NCI-H1694 treated with DMSO at 0.1 percent for 48 hours (cell line): ENCODE measurements around the gene DUSP6.

Experiments
- DNase-seq: peaks from one replicate; lab custom pipeline; 2025; lab: John Stamatoyannopoulos, UW

Gene DUSP6

GRCh38 chr12:89328151-89329030 lies 23.9 kb downstream of the DUSP6 start:
- DNase-seq, result no peak

- no peak for DNase-seq
Observed at GRCh38 chr12:89327486-89328094, 24.7 kb downstream of the DUSP6 start.

GRCh38 chr12:89326239-89327040 lies 25.9 kb downstream of the DUSP6 start:
- no peak for DNase-seq

GRCh38 chr12:89325495-89325894 lies 26.8 kb downstream of the DUSP6 start:
- no peak for DNase-seq

- no peak for DNase-seq
Observed at GRCh38 chr12:89324437-89324836, 27.9 kb downstream of the DUSP6 start.

GRCh38 chr12:89323568-89324218 lies 28.6 kb downstream of the DUSP6 start:
- no peak for DNase-seq

- DNase-seq, result no peak
Observed at GRCh38 chr12:89320735-89321134, 31.6 kb downstream of the DUSP6 start.

GRCh38 chr12:89319606-89320005 lies 32.7 kb downstream of the DUSP6 start:
- DNase-seq, result no peak

GRCh38 chr12:89319122-89319521 lies 33.2 kb downstream of the DUSP6 start:
- DNase-seq, result no peak

GRCh38 chr12:89316705-89317139 lies 35.6 kb downstream of the DUSP6 start:
- DNase-seq, result no peak

- DNase-seq, result no peak
Observed at GRCh38 chr12:89314060-89314761, 38.1 kb downstream of the DUSP6 start.

GRCh38 chr12:89311703-89312293 lies 40.5 kb downstream of the DUSP6 start:
- no peak for DNase-seq

- no peak for DNase-seq
Observed at GRCh38 chr12:89309815-89310214, 42.5 kb downstream of the DUSP6 start.

- no peak for DNase-seq
Observed at GRCh38 chr12:89309440-89309802, 42.9 kb downstream of the DUSP6 start.

GRCh38 chr12:89307474-89308253 lies 44.6 kb downstream of the DUSP6 start:
- DNase-seq, result no peak

- no peak for DNase-seq
Observed at GRCh38 chr12:89306827-89307473, 45.4 kb downstream of the DUSP6 start.

- no peak for DNase-seq
Observed at GRCh38 chr12:89305373-89305772, 46.9 kb downstream of the DUSP6 start.

- no peak for DNase-seq
Observed at GRCh38 chr12:89299931-89300330, 52.4 kb downstream of the DUSP6 start.

- no peak for DNase-seq
Observed at GRCh38 chr12:89299417-89299816, 52.9 kb downstream of the DUSP6 start.
